GM12892 (cell line): ENCODE measurements around the gene RANBP1.

ENCODE experiments used
- POLR2A ChIP-seq: IDR thresholded peaks from 2 replicates; pipeline ENCODE4 v1.6.1; 2011; ENCODE audit warnings: low read depth, low read length, control low read depth
- TAF1 ChIP-seq: IDR thresholded peaks from 2 replicates; pipeline ENCODE4 v1.6.1; 2011; ENCODE audit warnings: low read depth, mild to moderate bottlenecking, control low read depth, low read length, borderline replicate concordance

- TF ChIP-seq TAF1 (no peak), POLR2A (no peak)
Measured at GRCh38 chr22:20118300-20119020, 2.6 kb downstream of the RANBP1 start.
